Stimulated activated CD8-positive, alpha-beta memory T cell treated with anti-CD3 and anti-CD28 coated beads, Interleukin-12 subunit alpha, Interleukin-12 subunit beta, amount 100 ng/mL, for 24 hours (primary cell): Measurements from ENCODE around the gene DLX1.
"Not testable (repeated sequence)": the region's sequence is repeated elsewhere in the genome, so short reads cannot be mapped to it uniquely, and the experiment has no call there.

Experiments
- DNase-seq: peaks from one replicate; pipeline ENCODE4 v3.0.0-alpha.2; 2020; ENCODE audit errors: extremely low read depth

Gene DLX1

GRCh38 chr2:172114176-172114575 is 28.9 kb downstream of the DLX1 start:
- DNase-seq, result not testable (repeated sequence)

GRCh38 chr2:172114579-172114978 is 29.3 kb downstream of the DLX1 start:
- no peak for DNase-seq

GRCh38 chr2:172116107-172116506 is 30.8 kb downstream of the DLX1 start:
- no peak for DNase-seq

GRCh38 chr2:172119089-172119488 is 33.8 kb downstream of the DLX1 start:
- DNase-seq, result no peak

- no peak for DNase-seq
Measured at GRCh38 chr2:172120118-172120517, 34.8 kb downstream of the DLX1 start.

- DNase-seq, result no peak
Measured at GRCh38 chr2:172128484-172128883, 43.2 kb downstream of the DLX1 start.

- DNase-seq, result no peak
Measured at GRCh38 chr2:172129404-172129803, 44.1 kb downstream of the DLX1 start.

- no peak for DNase-seq
Measured at GRCh38 chr2:172131713-172132555, 46.6 kb downstream of the DLX1 start.

- DNase-seq, result no peak
Measured at GRCh38 chr2:172134270-172134669, 49.0 kb downstream of the DLX1 start.

GRCh38 chr2:172135446-172135845 is 50.1 kb downstream of the DLX1 start:
- DNase-seq, result no peak

- DNase-seq, result no peak
Measured at GRCh38 chr2:172137109-172137508, 51.8 kb downstream of the DLX1 start.

- no peak for DNase-seq
Measured at GRCh38 chr2:172137943-172138342, 52.6 kb downstream of the DLX1 start.

- not testable (repeated sequence) for DNase-seq
Measured at GRCh38 chr2:172138727-172139126, 53.4 kb downstream of the DLX1 start.
